SK-N-SH (cell line): ENCODE data around the gene NME5. TPM values are rescaled to one million over a fixed set of nuclear protein-coding genes. Genes with fewer than 3 reads are reported as not detected.

Experiments used
- CTCF ChIA-PET: fragments of 300-600, 350-600 bp; formaldehyde crosslinking; extraction: SDS; loops from one replicate; lab custom pipeline; 2021; lab: Yijun Ruan, JAX
- POLR2A ChIA-PET: fragments of 350-600 bp; sonication (Branson Sonifier 250); formaldehyde crosslinking; extraction: SDS; loops from one replicate; lab custom pipeline; 2020; ENCODE audit warnings: antibody characterized with exemption, inconsistent platforms; lab: Yijun Ruan, JAX
- DNase-seq: peaks from one replicate; pipeline ENCODE4 v3.0.0; 2012
- H2AFZ ChIP-seq: fragments of 200-600 bp; sonication (generic); 2 replicates; pipeline ENCODE4 v1.8.1; 2016; ENCODE audit warnings: antibody characterized with exemption, mild to moderate bottlenecking, low read depth
- H3F3A ChIP-seq: fragments of 200-600 bp; sonication (generic); replicated peaks from 2 replicates; pipeline ENCODE3; 2016; ENCODE audit warnings: antibody characterized with exemption, mild to moderate bottlenecking; ENCODE audit not compliant: insufficient read depth
- H3K27ac ChIP-seq, 2 experiments: fragments of 200-500 bp in 1 of 2; fragments of 200-600 bp in 1 of 2; sonication (Bioruptor generic) in 1 of 2; sonication (generic), shearing (Covaris generic) in 1 of 2; 2 replicates each; pipeline versions ENCODE4 v1.5.1 to v1.6.1; 2014 to 2016; ENCODE audit warnings: low read depth in 2 of 2, inconsistent platforms in 1 of 2, low read length in 1 of 2, mild to moderate bottlenecking in 1 of 2, mixed read lengths in 1 of 2
- H3K27me3 ChIP-seq: fragments of 200-600 bp; sonication (generic), shearing (Covaris generic); 2 replicates; pipeline ENCODE4 v1.6.1; 2016; ENCODE audit warnings: mixed run types; ENCODE audit not compliant: insufficient read depth
- H3K36me3 ChIP-seq, 2 experiments: fragments of 200-500 bp in 1 of 2; fragments of 200-600 bp in 1 of 2; sonication (Bioruptor generic) in 1 of 2; sonication (generic) in 1 of 2; replicated peaks in 1 of 2; 2 replicates each; pipeline versions ENCODE3 to v1.5.1; 2014 to 2016; ENCODE audit warnings: low read length in 1 of 2, mild to moderate bottlenecking in 1 of 2; ENCODE audit not compliant: insufficient read depth in 2 of 2, control insufficient read depth in 1 of 2
- H3K4me1 ChIP-seq, 2 experiments: fragments of 200-500 bp in 1 of 2; fragments of 200-600 bp in 1 of 2; sonication (Bioruptor generic) in 1 of 2; sonication (generic), shearing (Covaris generic) in 1 of 2; 2 replicates each; pipeline versions ENCODE4 v1.5.1 to v1.6.1; 2014 to 2016; ENCODE audit warnings: low read depth in 1 of 2, low read length in 1 of 2, mixed run types in 1 of 2; ENCODE audit not compliant: insufficient read depth in 2 of 2, control insufficient read depth in 1 of 2
- H3K4me2 ChIP-seq: fragments of 200-600 bp; sonication (generic), shearing (Covaris generic); 2 replicates; pipeline ENCODE4 v1.6.1; 2017; ENCODE audit warnings: mixed run types
- H3K4me3 ChIP-seq, 2 experiments: fragments of 200-500 bp in 1 of 2; fragments of 200-600 bp in 1 of 2; sonication (Bioruptor generic) in 1 of 2; sonication (generic), shearing (Covaris generic) in 1 of 2; 2 replicates each; pipeline versions ENCODE4 v1.5.1 to v1.8.1; 2014 to 2016; ENCODE audit warnings: low read depth in 2 of 2, inconsistent platforms in 1 of 2, low read length in 1 of 2, mild to moderate bottlenecking in 1 of 2, mixed read lengths in 1 of 2, moderate library complexity in 1 of 2
- H3K79me2 ChIP-seq: fragments of 200-600 bp; sonication (generic); 2 replicates; pipeline ENCODE4 v1.8.1; 2017; ENCODE audit warnings: mild to moderate bottlenecking; ENCODE audit not compliant: insufficient read depth
- H3K9ac ChIP-seq: fragments of 200-600 bp; sonication (generic); 2 replicates; pipeline ENCODE4 v1.6.1; 2017; ENCODE audit warnings: mixed run types
- H3K9me2 ChIP-seq: fragments of 200-600 bp; sonication (generic); 2 replicates; pipeline ENCODE4 v1.6.1; 2017; ENCODE audit warnings: mixed run types
- H3K9me3 ChIP-seq: fragments of 200-600 bp; sonication (generic); 2 replicates; pipeline ENCODE4 v1.6.1; 2017; ENCODE audit warnings: mixed run types, mild to moderate bottlenecking, moderate library complexity
- H4K20me1 ChIP-seq: fragments of 200-600 bp; sonication (generic); 2 replicates; pipeline ENCODE4 v1.6.1; 2017; ENCODE audit warnings: mild to moderate bottlenecking, mixed run types; ENCODE audit not compliant: insufficient read depth
- CTCF ChIP-seq: fragments of 200-600 bp; sonication (generic); IDR thresholded peaks from 2 replicates; pipeline ENCODE4 v1.6.1; 2017; ENCODE audit warnings: antibody characterized with exemption, mild to moderate bottlenecking, moderate library complexity
- EP300 ChIP-seq, 2 experiments: IDR thresholded peaks; 2 replicates each; pipeline versions ENCODE4 v1.4.0 to v1.6.1; 2012; ENCODE audit warnings: borderline replicate concordance in 1 of 2, low read depth in 1 of 2, low read length in 1 of 2
- FOXJ3 ChIP-seq: sonication (generic); formaldehyde crosslinking; IDR thresholded peaks from 2 replicates; pipeline ENCODE4 v1.5.1; 2020; ENCODE audit warnings: mild to moderate bottlenecking, missing genetic modification reagents
- MXI1 ChIP-seq: IDR thresholded peaks from 2 replicates; pipeline ENCODE4 v1.6.1; 2012; ENCODE audit warnings: mild to moderate bottlenecking, low read depth, low read length, improper control_type of control experiment
- RAD21 ChIP-seq: IDR thresholded peaks from 2 replicates; pipeline ENCODE4 v1.6.1; 2012; ENCODE audit warnings: mild to moderate bottlenecking, low read length
- REST ChIP-seq: IDR thresholded peaks from 2 replicates; pipeline ENCODE4 v1.6.1; 2012; ENCODE audit warnings: mild to moderate bottlenecking, low read depth, low read length, moderate library complexity
- RFX5 ChIP-seq: IDR thresholded peaks from 2 replicates; pipeline ENCODE4 v1.6.1; 2012; ENCODE audit warnings: mild to moderate bottlenecking, improper control_type of control experiment, low read length
- USF2 ChIP-seq: fragments of 150-350 bp; IDR thresholded peaks from 2 replicates; pipeline ENCODE4 v1.6.1; 2017; ENCODE audit warnings: antibody characterized with exemption, low read length, low read depth, borderline replicate concordance
- WGBS: methylation state at CpG from one replicate; pipeline ENCODE4 v1.1.6; 2017; ENCODE audit warnings: low lambda C conversion rate; 5-methylcytosine and 5-hydroxymethylcytosine counted together
- polyA plus RNA-seq, 3 experiments: library from polyadenylated mRNA; depleted of rRNA; stranded (reverse); fragments of >200 nt; gene quantifications; 2 replicates each; pipeline ENCODE4 v1.2.3, GENCODE V29; 2012

NME5 gene
- polyA plus RNA-seq, 1 of the 3 experiments (the other 2 are of a cell fraction): 3.7 TPM

GRCh38 chr5:138110266-138110963, 28.8 kb downstream of the NME5 start:
- Histone ChIP-seq H3K4me2 (no peak overlapping the region), H3K27ac (no peak overlapping the region), H3K4me1 (no peaks in the 10 kb centered on the region), H3K9me2 (no peaks in the 10 kb centered on the region), H4K20me1 (no peaks in the 10 kb centered on the region), H3K4me3 (no peak overlapping the region), H3K27me3 (no peaks in the 10 kb centered on the region), H2AFZ (no peak overlapping the region), H3K9ac (no peak overlapping the region), H3K9me3 (no peaks in the 10 kb centered on the region), H3K36me3 (no peaks in the 10 kb centered on the region), H3K79me2 (no peaks in the 10 kb centered on the region), H3F3A (peaks cover 14% of the 10 kb centered on the region)
- ChIA-PET POLR2A (no interaction called here), CTCF (interaction anchor here (1.2 to 4.5 kb wide), 9 partner anchors 20 to 75 kb away, joined by 3 to 18 read pairs (median 6); no protein-coding TSS in a partner anchor)
- WGBS: 68% methylated on average over 4 of the region's 4 CpGs
- DNase-seq: no peak
- TF ChIP-seq MXI1: no peak
- TF ChIP-seq USF2: no peak
- TF ChIP-seq CTCF: no peak
- TF ChIP-seq RAD21: no peak
- TF ChIP-seq, all 33 proteins: peak for 0

GRCh38 chr5:138109463-138110265, 29.6 kb downstream of the NME5 start:
- no peak overlapping the region for H3K4me3 ChIP-seq
- no peak for TF ChIP-seq MXI1
- TF ChIP-seq REST: no peak
- no peak for TF ChIP-seq RAD21
- no peak for TF ChIP-seq FOXJ3 (CRISPR knock-in tag)
- no peak for TF ChIP-seq EP300 (IDR thresholded peaks at IDR 0.05; ENCODE audit: borderline replicate concordance in 1 of 2, low read depth in 1 of 2, low read length in 1 of 2)
- no peak for TF ChIP-seq RFX5
- TF ChIP-seq, all 33 proteins: peak for 0
- Histone ChIP-seq H3K27me3 (no peaks in the 10 kb centered on the region), H3K36me3 (no peaks in the 10 kb centered on the region), H3K4me2 (no peak overlapping the region), H2AFZ (no peak overlapping the region), H3K4me1 (no peaks in the 10 kb centered on the region), H3F3A (peaks cover 14% of the 10 kb centered on the region), H4K20me1 (no peaks in the 10 kb centered on the region), H3K79me2 (no peaks in the 10 kb centered on the region), H3K9me2 (no peaks in the 10 kb centered on the region), H3K9me3 (no peaks in the 10 kb centered on the region), H3K27ac (no peak overlapping the region), H3K9ac (no peak overlapping the region)
- POLR2A ChIA-PET: no interaction called here
- DNase-seq: no peak
- CTCF ChIA-PET: interaction anchor here (1.0 to 3.1 kb wide), 6 partner anchors 24 to 331 kb away, joined by 3 to 16 read pairs (median 6); no protein-coding TSS in a partner anchor
- WGBS: 94% methylated on average over 1 of the region's 1 CpG
